B cell (primary cell): ENCODE results near the gene ST6GAL1. TPM values are rescaled to one million over a fixed set of nuclear protein-coding genes. Genes with fewer than 3 reads are reported as not detected.

Source experiments
- ATAC-seq: fragments of 200-7000 bp; cut with Tn5 transposase; one replicate; pipeline ENCODE4 v1.10.0; 2021; ENCODE audit warnings: low read depth, mild to moderate bottlenecking, moderate number of reproducible peaks, moderate library complexity
- CTCF ChIA-PET: fragments of 350-600 bp; sonication (Branson Sonifier 250); formaldehyde crosslinking; loops from one replicate; lab custom pipeline; 2021; ENCODE audit warnings: antibody characterized with exemption, inconsistent platforms; lab: Charles Lee
- POLR2A ChIA-PET: fragments of 350-600 bp; sonication (Branson Sonifier 250); formaldehyde crosslinking; loops from one replicate; lab custom pipeline; 2021; ENCODE audit warnings: antibody characterized with exemption; lab: Charles Lee
- DNase-seq: peaks from one replicate; pipeline ENCODE4 v3.0.0; 2013
- H2AFZ ChIP-seq: 2 replicates; pipeline ENCODE4 v1.6.1; 2012; ENCODE audit warnings: mild to moderate bottlenecking, low read depth, low read length; ENCODE audit not compliant: insufficient read depth, poor library complexity, severe bottlenecking
- H3K27ac ChIP-seq, 2 donors: 1 replicate in 1 of 2; 2 replicates in 1 of 2; pipeline ENCODE4 v1.5.1; 2012 to 2013; ENCODE audit warnings: low read length in 2 of 2, mild to moderate bottlenecking in 2 of 2, moderate library complexity in 1 of 2
- H3K27me3 ChIP-seq, 4 experiments: fragments of 200-600 bp in 1 of 4; sonication (generic) in 1 of 4; replicated peaks in 1 of 4; 1 replicate in 2 of 4; 2 replicates in 2 of 4; pipeline versions ENCODE4 v1.6.1 to v1.7.0; 2013 to 2016; ENCODE audit warnings: low read length in 3 of 4, mild to moderate bottlenecking in 2 of 4, mixed read lengths in 1 of 4, moderate library complexity in 1 of 4; ENCODE audit not compliant: insufficient read depth in 4 of 4, control insufficient read depth in 3 of 4; ENCODE audit errors: control extremely low read depth in 1 of 4
- H3K36me3 ChIP-seq, 2 experiments: replicated peaks in 1 of 2; 1 replicate in 1 of 2; 2 replicates in 1 of 2; pipeline versions ENCODE4 v1.6.1 to v1.7.1; 2013; ENCODE audit warnings: low read length in 1 of 2; ENCODE audit not compliant: insufficient read depth in 2 of 2, control insufficient read depth in 1 of 2; ENCODE audit errors: control extremely low read depth in 1 of 2, extremely low read depth in 1 of 2
- H3K4me1 ChIP-seq, 2 donors: fragments of 200-600 bp in 1 of 2; sonication (generic) in 1 of 2; 1 replicate in 1 of 2; 2 replicates in 1 of 2; pipeline versions ENCODE4 v1.5.1 to v1.6.1; 2013 to 2017; ENCODE audit warnings: low read length in 2 of 2; ENCODE audit not compliant: control insufficient read depth in 2 of 2, insufficient read depth in 2 of 2
- H3K4me2 ChIP-seq: replicated peaks from 2 replicates; pipeline ENCODE3; 2012; ENCODE audit warnings: mild to moderate bottlenecking, low read depth, low read length; ENCODE audit not compliant: poor library complexity, severe bottlenecking
- H3K4me3 ChIP-seq, 5 experiments: fragments of 200-600 bp in 1 of 5; sonication (generic) in 1 of 5; 1 replicate in 3 of 5; 2 replicates in 2 of 5; pipeline versions ENCODE4 v1.5.1 to v1.7.0; 2011 to 2016; ENCODE audit warnings: low read length in 4 of 5, mild to moderate bottlenecking in 4 of 5, low read depth in 2 of 5, control low read depth in 1 of 5, moderate library complexity in 1 of 5; ENCODE audit not compliant: insufficient read depth in 1 of 5; ENCODE audit errors: control extremely low read depth in 1 of 5, extremely low read depth in 1 of 5
- H3K79me2 ChIP-seq: fragments of 200-600 bp; sonication (generic); one replicate; pipeline ENCODE4 v1.6.0; 2016; ENCODE audit warnings: low read length; ENCODE audit not compliant: control insufficient read depth, insufficient read depth
- H3K9ac ChIP-seq: fragments of 200-600 bp; sonication (generic); 2 replicates; pipeline ENCODE4 v1.6.1; 2017; ENCODE audit warnings: mild to moderate bottlenecking, low read length, moderate library complexity
- H3K9me3 ChIP-seq, 3 donors: one replicate each; pipeline versions ENCODE4 v1.6.1 to v1.7.1; 2013; ENCODE audit warnings: low read length in 2 of 3; ENCODE audit not compliant: control insufficient read depth in 2 of 3, insufficient read depth in 1 of 3; ENCODE audit errors: control extremely low read depth in 1 of 3
- H4K20me1 ChIP-seq: 2 replicates; pipeline ENCODE4 v1.6.0; 2012; ENCODE audit warnings: mild to moderate bottlenecking, low read length; ENCODE audit not compliant: insufficient read depth, control insufficient read depth, poor library complexity, severe bottlenecking
- H3K27ac Mint-ChIP-seq: one replicate; pipeline ENCODE4 v1.8.0; 2021; ENCODE audit warnings: mixed read lengths
- H3K27me3 Mint-ChIP-seq: one replicate; pipeline ENCODE4 v1.8.0; 2021; ENCODE audit warnings: mixed read lengths
- H3K4me1 Mint-ChIP-seq: one replicate; pipeline ENCODE4 v1.8.0; 2021; ENCODE audit warnings: mixed read lengths
- H3K4me3 Mint-ChIP-seq: one replicate; pipeline ENCODE4 v1.8.0; 2021; ENCODE audit warnings: mixed read lengths
- H3K9me3 Mint-ChIP-seq: one replicate; pipeline ENCODE4 v1.8.0; 2022; ENCODE audit warnings: mixed read lengths; ENCODE audit not compliant: insufficient read depth
- CTCF ChIP-seq: fragments of 200-600 bp; IDR thresholded peaks from one replicate; pipeline ENCODE4 v1.8.0; 2022; ENCODE audit warnings: antibody characterized with exemption, mild to moderate bottlenecking
- EZH2 ChIP-seq: IDR thresholded peaks from 2 replicates; pipeline ENCODE4 v1.6.1; 2012; ENCODE audit warnings: borderline replicate concordance, low read depth, mild to moderate bottlenecking, moderate library complexity, low read length; ENCODE audit not compliant: insufficient read depth, poor library complexity, severe bottlenecking
- WGBS: methylation state at CpG from one replicate; pipeline ENCODE4 v1.1.5; 2013; ENCODE audit warnings: missing lambda C conversion rate; ENCODE audit not compliant: insufficient coverage; 5-methylcytosine and 5-hydroxymethylcytosine counted together
- intact Hi-C: fragments of 100-400 bp; cut with micrococcal nuclease; formaldehyde crosslinking; loops from one replicate; pipeline ENCODE4 v1.10.0; 2022
- polyA plus RNA-seq: library from polyadenylated mRNA; depleted of rRNA; stranded (reverse); fragments of >200 nt; gene quantifications from 2 replicates; pipeline ENCODE4 v1.2.3, GENCODE V29; 2012
- total RNA-seq, 2 donors: library from RNA; stranded (reverse); fragments of 120-200 nt in 1 of 2; gene quantifications; 1 replicate in 1 of 2; 2 replicates in 1 of 2; pipeline versions ENCODE4 v1.2.3 to v1.2.4, GENCODE V29; 2013 to 2022

ST6GAL1 gene
- total and polyA plus RNA-seq, 2 donors (not counting 1 experiment from before 2014, with no cell fraction given), result 174 to 563 TPM

GRCh38 chr3:186962445-186962844, 32.1 kb downstream of the ST6GAL1 start:
- no peak overlapping the region for H3K4me2 ChIP-seq
- H3K79me2 ChIP-seq, result peaks cover 70% of the 10 kb centered on the region
- H3K4me1 Mint-ChIP-seq, result peaks cover 61% of the 10 kb centered on the region
- CTCF ChIA-PET, result interaction anchor here (1.2 to 1.7 kb wide), 3 partner anchors 24 to 113 kb away, joined by 5 read pairs; no protein-coding TSS in a partner anchor
- no peak for ATAC-seq
- H3K4me3 ChIP-seq, result no peak overlapping the region
- no peak for DNase-seq
- H3K9ac ChIP-seq, result no peak overlapping the region
- POLR2A ChIA-PET, result no interaction called here
- peaks cover 29 to 47% of the 10 kb centered on the region in 2 donors for H3K4me1 ChIP-seq
- H3K9me3 Mint-ChIP-seq, result peaks cover 1% of the 10 kb centered on the region
- no CpG with 5 or more reads among the region's 1 CpG for WGBS
- H3K36me3 ChIP-seq, result peaks cover 0 to 60% of the 10 kb centered on the region in 2 experiments
- no peaks in the 10 kb centered on the region for H3K27me3 Mint-ChIP-seq
- no peak for TF ChIP-seq CTCF
- no peak for TF ChIP-seq EZH2
- H3K9me3 ChIP-seq, result no peaks in the 10 kb centered on the region
- H2AFZ ChIP-seq, result no peak overlapping the region
- H4K20me1 ChIP-seq, result peaks cover 45% of the 10 kb centered on the region
- H3K4me3 Mint-ChIP-seq, result no peak overlapping the region
- H3K27me3 ChIP-seq, result no peaks in the 10 kb centered on the region
- peak overlapping the region in 1 of 2 donors; percentile 58 for H3K27ac ChIP-seq
- peak overlapping the region; percentile 53 for H3K27ac Mint-ChIP-seq
- intact Hi-C loops, result no loop called here

- ChIA-PET CTCF (interaction anchor here (0.5 kb wide), 1 partner anchor 202 kb away, joined by 4 read pairs; no protein-coding TSS in a partner anchor), POLR2A (no interaction called here)
- 93% methylated on average over 5 of the region's 5 CpGs for whole genome bisulfite sequencing
Observed at GRCh38 chr3:186963636-186964035, 33.3 kb downstream of the ST6GAL1 start.

More at GRCh38 chr3:186963636-186964035, 33.3 kb downstream of the ST6GAL1 start:
- no peak for ATAC-seq
- Histone ChIP-seq H3K4me3 (no peak overlapping the region), H3K27me3 (no peaks in the 10 kb centered on the region), H3K4me1 (peaks cover 29 to 47% of the 10 kb centered on the region in 2 donors), H3K4me2 (no peak overlapping the region), H3K9me3 (no peaks in the 10 kb centered on the region), H3K79me2 (peaks cover 66% of the 10 kb centered on the region), H3K9ac (no peak overlapping the region), H3K27ac (peak overlapping the region in 1 of 2 donors; percentile 3), H4K20me1 (peaks cover 45% of the 10 kb centered on the region), H2AFZ (no peak overlapping the region), H3K36me3 (peaks cover 0 to 70% of the 10 kb centered on the region in 2 experiments)
- H3K9me3 Mint-ChIP-seq, result peaks cover 1% of the 10 kb centered on the region
- H3K27ac Mint-ChIP-seq, result peak overlapping the region; percentile 15
- H3K4me1 Mint-ChIP-seq, result peaks cover 66% of the 10 kb centered on the region
- intact Hi-C loops, result no loop called here
- no peak for DNase-seq
- no peak overlapping the region for H3K4me3 Mint-ChIP-seq
- no peaks in the 10 kb centered on the region for H3K27me3 Mint-ChIP-seq
- TF ChIP-seq EZH2 (no peak), CTCF (no peak)
